HG03457 (cell line): ENCODE data around the gene TMEM8B.

Experiments used
- ATAC-seq: cut with Tn5 transposase; IDR thresholded peaks from one replicate; pipeline ENCODE4 v1.9.1; 2021; ENCODE audit warnings: moderate number of reproducible peaks; ENCODE audit not compliant: unreplicated experiment

The TMEM8B gene

GRCh38 chr9:35836595-35836994 lies 7.6 kb downstream of the TMEM8B start:
- no peak for ATAC-seq

GRCh38 chr9:35839926-35840325 lies 10.9 kb downstream of the TMEM8B start:
- ATAC-seq: no peak

- ATAC-seq: no peak
These were observed 12.0 kb downstream of the TMEM8B start for GRCh38 chr9:35840881-35841644.

GRCh38 chr9:35841645-35841900 lies 12.5 kb downstream of the TMEM8B start:
- no peak for ATAC-seq

GRCh38 chr9:35842020-35842745 lies 13.2 kb downstream of the TMEM8B start:
- no peak for ATAC-seq

- ATAC-seq: no peak
These were observed 13.8 kb downstream of the TMEM8B start for GRCh38 chr9:35842795-35843194.

GRCh38 chr9:35844628-35845270 lies 15.7 kb downstream of the TMEM8B start:
- no peak for ATAC-seq

- ATAC-seq: no peak
These were observed 17.1 kb downstream of the TMEM8B start for GRCh38 chr9:35845824-35846771.

- ATAC-seq: peak; percentile 60
These were observed 19.0 kb downstream of the TMEM8B start for GRCh38 chr9:35847792-35848572.

- ATAC-seq: no peak
These were observed 23.3 kb downstream of the TMEM8B start for GRCh38 chr9:35852267-35852815.

GRCh38 chr9:35852876-35853865 lies 24.1 kb downstream of the TMEM8B start:
- no peak for ATAC-seq

- no peak for ATAC-seq
These were observed 25.2 kb downstream of the TMEM8B start for GRCh38 chr9:35854091-35854762.

GRCh38 chr9:35856206-35856605 lies 27.2 kb downstream of the TMEM8B start:
- ATAC-seq: no peak

- no peak for ATAC-seq
These were observed 27.9 kb downstream of the TMEM8B start for GRCh38 chr9:35856882-35857281.

- ATAC-seq: no peak
These were observed 29.4 kb downstream of the TMEM8B start for GRCh38 chr9:35858458-35858857.

- ATAC-seq: no peak
These were observed 30.4 kb downstream of the TMEM8B start for GRCh38 chr9:35859310-35859989.

- ATAC-seq: no peak
These were observed 30.9 kb downstream of the TMEM8B start for GRCh38 chr9:35859990-35860339.
